ENCODE measurements around the gene IFIT2.
"Not testable (repeated sequence)": the region's sequence is repeated elsewhere in the genome, so short reads cannot be mapped to it uniquely, and the experiment has no call there.

IFIT2 gene

DNA sequence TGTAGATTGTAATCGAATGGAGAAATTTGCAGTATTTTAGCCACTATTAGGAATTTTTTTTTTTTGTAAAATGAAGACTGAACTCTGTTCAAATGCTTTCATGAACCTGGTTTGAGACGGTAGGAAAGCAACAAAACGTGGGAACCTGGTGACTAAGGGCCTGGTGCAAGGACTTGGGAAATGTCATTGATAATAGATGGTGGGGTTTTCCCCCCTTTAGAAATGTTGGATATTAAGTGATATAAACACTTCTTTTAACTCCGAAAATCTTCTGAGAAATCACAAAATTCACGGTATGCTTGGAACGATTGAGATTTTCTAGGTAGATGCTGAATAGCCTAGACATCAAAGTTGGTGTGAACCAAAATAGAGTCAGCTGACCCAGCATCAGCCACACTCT, 6.4 kb downstream of the IFIT2 start:
- no peak for DNase-seq (ENCODE audit: low spot score)

GRCh38 chr10:89308736-89309135, 6.9 kb downstream of the IFIT2 start:
- no peak for DNase-seq (ENCODE audit: low spot score)

GRCh38 chr10:89309156-89310055, 7.6 kb downstream of the IFIT2 start:
- no peak for DNase-seq (ENCODE audit: low spot score)

- DNase-seq (ENCODE audit: low spot score): no peak
These were observed 8.4 kb downstream of the IFIT2 start for GRCh38 chr10:89310056-89310893.

GRCh38 chr10:89312973-89313372, 11.1 kb downstream of the IFIT2 start:
- DNase-seq (ENCODE audit: low spot score): no peak

GRCh38 chr10:89314676-89315075, 12.8 kb downstream of the IFIT2 start:
- DNase-seq (ENCODE audit: low spot score): no peak

- DNase-seq (ENCODE audit: low spot score): not testable (repeated sequence)
These were observed 16.2 kb downstream of the IFIT2 start for GRCh38 chr10:89318047-89318446.

DNA sequence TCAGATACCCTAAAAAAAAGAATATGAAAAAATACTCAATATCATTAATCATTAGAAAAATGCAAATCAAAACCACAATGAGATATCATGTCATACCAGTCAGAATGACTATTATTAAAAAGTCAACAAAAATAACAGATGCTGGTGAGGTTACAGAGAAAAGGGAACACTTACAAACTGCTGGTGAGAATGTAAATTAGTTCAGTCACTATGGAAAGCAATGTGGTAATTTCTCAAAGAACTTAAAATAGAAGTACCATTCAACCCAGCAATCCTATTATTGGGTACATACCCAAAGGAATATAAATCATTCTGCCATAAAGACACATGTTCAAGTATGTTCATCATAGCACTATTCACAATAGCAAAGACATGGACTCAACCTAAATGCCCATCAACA, 23.2 kb downstream of the IFIT2 start:
- DNase-seq (ENCODE audit: low spot score): not testable (repeated sequence)

DNA sequence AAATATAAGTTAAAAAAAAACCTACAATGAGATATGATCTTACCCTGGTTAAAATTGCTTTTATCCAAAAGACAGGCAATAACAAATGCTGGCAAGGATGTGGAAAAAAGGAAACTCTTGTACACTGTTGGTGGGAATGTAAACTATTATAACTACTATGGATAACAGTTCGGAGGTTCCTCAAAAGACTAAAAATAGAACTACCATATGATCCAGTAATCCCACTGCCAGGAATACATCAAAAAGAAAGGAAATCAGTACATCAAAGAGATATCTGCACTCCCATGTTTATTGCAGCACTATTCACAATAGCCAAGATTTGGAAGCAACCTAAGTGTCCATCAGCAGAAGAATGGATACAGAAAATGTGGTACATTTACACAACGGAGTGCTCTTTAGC, 24.0 kb downstream of the IFIT2 start:
- DNase-seq (ENCODE audit: low spot score): not testable (repeated sequence)

GRCh38 chr10:89327803-89328441, 26.1 kb downstream of the IFIT2 start, which contains the start of gene IFIT3:
Gene IFIT3 (plus strand): TSS chr10:89327997. CDS start chr10:89328074, 77 bp downstream.
- DNase-seq (ENCODE audit: low spot score): peak; percentile 89

DNA sequence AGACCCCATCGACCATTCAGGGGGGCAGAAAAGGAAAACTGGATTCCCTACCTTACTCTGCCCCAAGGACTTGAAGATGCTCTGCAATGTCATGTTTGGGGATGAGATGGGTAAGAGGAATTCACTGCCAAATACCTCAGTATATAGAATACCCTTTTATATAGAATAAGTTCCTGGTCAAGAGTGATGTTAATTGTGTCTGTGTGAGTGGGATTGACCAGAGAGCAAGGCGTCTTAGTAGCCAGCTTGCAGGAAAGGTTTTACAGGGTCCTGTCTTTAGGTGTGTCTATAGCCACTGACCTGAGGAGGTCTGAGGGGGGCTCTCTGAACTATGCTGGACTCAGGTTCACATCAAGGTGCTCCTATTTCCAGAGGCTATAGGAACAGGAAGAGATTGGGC, 27.3 kb downstream of the IFIT2 start:
- DNase-seq (ENCODE audit: low spot score): peak; percentile 33

GRCh38 chr10:89330014-89330413, 28.2 kb downstream of the IFIT2 start:
- DNase-seq (ENCODE audit: low spot score): not testable (repeated sequence)

- peak; percentile 26 for DNase-seq (ENCODE audit: low spot score)
These were observed 28.8 kb downstream of the IFIT2 start for GRCh38 chr10:89330537-89331212.

DNA sequence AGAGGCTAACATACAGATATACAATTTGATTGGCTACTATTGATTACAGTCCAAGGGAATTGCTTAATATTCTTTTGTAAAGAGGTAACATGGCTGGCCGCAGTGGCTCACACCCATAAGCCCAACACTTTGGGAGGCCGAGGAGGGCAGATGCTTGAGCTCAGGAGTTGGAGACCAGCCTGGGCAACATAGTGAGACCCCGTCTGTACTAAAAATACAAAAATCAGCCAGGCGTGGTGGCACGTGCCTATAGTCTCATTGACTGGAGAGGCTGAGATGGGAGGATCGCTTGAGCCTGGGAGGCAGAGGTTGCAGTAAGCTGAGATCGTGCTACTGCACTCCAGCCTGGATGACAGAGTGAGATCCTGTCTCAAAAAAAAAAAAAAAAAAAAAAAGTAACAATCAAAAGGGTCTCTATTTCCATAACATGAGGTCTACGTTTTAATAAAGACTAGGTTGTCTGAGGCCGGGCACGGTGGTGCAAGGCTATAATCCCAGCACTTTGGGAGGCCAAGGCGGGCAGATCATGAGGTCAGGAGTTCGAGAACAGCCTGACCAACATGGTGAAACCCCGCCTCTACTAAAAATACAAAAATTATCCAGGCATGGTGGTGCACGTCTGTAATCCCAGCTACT, 29.8 kb downstream of the IFIT2 start:
- DNase-seq (ENCODE audit: low spot score): not testable (repeated sequence)

DNA sequence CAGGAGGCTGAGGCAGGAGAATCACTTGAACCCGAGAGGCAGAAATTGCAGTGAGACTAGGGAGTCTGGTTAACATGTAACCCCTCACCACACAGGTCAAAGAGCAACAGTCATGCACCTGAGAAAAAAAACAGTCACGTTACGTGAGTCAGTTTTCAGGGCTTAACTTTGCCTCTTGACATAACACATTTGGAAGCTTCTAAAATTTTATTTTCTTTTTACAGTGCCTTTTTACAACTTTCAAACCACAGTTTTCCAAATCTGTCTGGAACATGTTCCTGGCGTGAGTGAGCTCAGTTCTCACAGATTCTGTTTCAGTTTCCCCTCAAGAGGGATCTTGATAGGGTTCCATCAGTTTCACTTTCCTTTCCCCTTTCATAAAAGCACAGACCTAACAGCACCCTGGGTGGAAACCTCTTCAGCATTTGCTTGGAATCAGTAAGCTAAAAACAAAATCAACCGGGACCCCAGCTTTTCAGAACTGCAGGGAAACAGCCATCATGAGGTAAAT, 30.3 kb downstream of the IFIT2 start:
- DNase-seq (ENCODE audit: low spot score): peak; percentile 80

GRCh38 chr10:89335226-89335625, 33.4 kb downstream of the IFIT2 start:
- DNase-seq (ENCODE audit: low spot score): no peak

- no peak for DNase-seq (ENCODE audit: low spot score)
These were observed 34.4 kb downstream of the IFIT2 start for GRCh38 chr10:89336241-89336640.

- no peak for DNase-seq (ENCODE audit: low spot score)
These were observed 35.6 kb downstream of the IFIT2 start for GRCh38 chr10:89337484-89337883.

DNA sequence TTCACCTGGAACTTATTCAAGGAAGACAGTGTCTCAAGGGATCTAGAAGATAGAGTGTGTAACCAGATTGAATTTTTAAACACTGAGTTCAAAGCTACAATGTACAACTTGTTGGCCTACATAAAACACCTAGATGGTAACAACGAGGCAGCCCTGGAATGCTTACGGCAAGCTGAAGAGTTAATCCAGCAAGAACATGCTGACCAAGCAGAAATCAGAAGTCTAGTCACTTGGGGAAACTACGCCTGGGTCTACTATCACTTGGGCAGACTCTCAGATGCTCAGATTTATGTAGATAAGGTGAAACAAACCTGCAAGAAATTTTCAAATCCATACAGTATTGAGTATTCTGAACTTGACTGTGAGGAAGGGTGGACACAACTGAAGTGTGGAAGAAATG, 36.9 kb downstream of the IFIT2 start:
- no peak for DNase-seq (ENCODE audit: low spot score)

DNA sequence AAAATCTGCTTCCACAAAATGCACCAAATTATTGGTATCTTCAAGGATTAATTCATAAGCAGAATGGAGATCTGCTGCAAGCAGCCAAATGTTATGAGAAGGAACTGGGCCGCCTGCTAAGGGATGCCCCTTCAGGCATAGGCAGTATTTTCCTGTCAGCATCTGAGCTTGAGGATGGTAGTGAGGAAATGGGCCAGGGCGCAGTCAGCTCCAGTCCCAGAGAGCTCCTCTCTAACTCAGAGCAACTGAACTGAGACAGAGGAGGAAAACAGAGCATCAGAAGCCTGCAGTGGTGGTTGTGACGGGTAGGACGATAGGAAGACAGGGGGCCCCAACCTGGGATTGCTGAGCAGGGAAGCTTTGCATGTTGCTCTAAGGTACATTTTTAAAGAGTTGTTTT, 38.0 kb downstream of the IFIT2 start:
- DNase-seq (ENCODE audit: low spot score): no peak

DNA sequence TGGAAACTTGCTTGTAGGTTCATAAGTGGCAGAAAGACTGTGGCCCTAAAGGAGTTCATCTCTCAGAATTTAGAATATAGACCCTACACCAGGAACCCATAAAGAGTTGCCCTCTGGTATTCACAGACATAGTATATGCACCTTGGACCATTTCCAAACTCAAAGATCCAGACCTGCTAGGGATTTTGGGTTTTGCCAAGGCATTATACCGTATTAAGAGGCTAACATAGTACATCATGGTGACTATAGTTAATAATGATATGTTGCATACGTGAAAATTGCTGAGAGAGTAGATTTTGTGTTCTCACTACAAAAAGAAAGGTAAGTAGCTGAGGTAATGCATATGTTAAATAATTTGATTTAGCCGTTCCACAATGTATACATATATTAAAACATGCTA, 39.8 kb downstream of the IFIT2 start:
- DNase-seq (ENCODE audit: low spot score): no peak
